Measurements from ENCODE around the gene EZR. TPM values are rescaled to one million over a fixed set of nuclear protein-coding genes. Genes with fewer than 3 reads are reported as not detected.
A peak's percentile ranks its signal among the peaks of the same experiment; 100 is the strongest.
"Not testable (repeated sequence)": the region's sequence is repeated elsewhere in the genome, so short reads cannot be mapped to it uniquely, and the experiment has no call there.

EZR gene
- total RNA-seq, 3 donors from 2014 or later: 315 to 327 (median 324) TPM

- Mint-ChIP-seq H3K9me3 (no peaks in the 10 kb centered on the region), H3K4me3 (no peak overlapping the region)
Measured at GRCh38 chr6:158834675-158835385, 15.7 kb upstream of the EZR start.

DNA sequence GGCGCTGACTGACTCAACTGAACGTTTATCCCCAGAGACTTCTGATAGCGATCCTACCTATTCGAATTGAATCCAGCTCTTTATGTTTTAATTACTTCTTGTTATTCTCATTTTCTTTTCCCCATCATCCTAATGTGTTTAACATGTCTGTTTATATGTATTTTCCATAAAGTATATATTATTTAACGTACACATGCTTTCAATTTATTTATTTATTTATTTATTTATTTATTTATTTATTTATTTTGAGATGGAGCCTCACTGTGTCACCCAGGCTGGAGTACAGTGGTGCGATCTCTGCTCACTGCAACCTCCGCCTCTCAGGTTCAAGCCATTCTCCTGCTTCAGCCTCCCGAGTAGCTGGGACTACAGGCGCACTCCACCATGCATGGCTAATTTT, 13.6 kb upstream of the EZR start:
- not testable (repeated sequence) for ATAC-seq

More at GRCh38 chr6:158834675-158835385, 15.7 kb upstream of the EZR start:
- no peak for ATAC-seq
- no peak for DNase-seq
- Mint-ChIP-seq H3K27me3 (ENCODE audit: low read depth) (peaks cover 3% of the 10 kb centered on the region), H3K36me3 (ENCODE audit: insufficient read depth) (no peaks in the 10 kb centered on the region), H3K4me1 (ENCODE audit: low read depth) (no peaks in the 10 kb centered on the region)

DNA sequence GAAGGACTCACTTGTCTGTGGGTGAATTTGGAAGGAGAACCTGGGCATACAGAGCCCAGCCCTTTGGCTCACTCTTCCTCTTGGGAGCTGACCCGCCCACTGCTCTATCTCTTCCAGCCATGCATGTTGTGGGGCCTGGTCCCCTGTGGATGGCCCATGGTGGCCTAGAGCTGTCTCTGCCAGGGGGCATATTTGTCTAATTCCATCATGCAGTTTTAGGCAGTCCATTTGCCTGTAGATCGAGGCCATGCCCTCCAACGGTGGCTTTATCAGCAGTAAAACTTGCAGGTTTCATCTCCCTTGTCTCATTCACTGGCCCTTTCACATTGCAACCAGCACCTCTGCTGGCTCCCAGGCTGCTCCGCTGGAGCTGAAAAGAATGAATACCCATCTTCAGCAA, 12.9 kb upstream of the EZR start:
- Mint-ChIP-seq H3K9me3 (no peaks in the 10 kb centered on the region), H3K27me3 (ENCODE audit: low read depth) (peaks cover 3% of the 10 kb centered on the region), H3K4me3 (no peak overlapping the region), H3K4me1 (ENCODE audit: low read depth) (peaks cover 3% of the 10 kb centered on the region), H3K36me3 (ENCODE audit: insufficient read depth) (no peaks in the 10 kb centered on the region)
- no peak for ATAC-seq
- DNase-seq: no peak

More for the DNA sequence above, 13.6 kb upstream of the EZR start:
- H3K27me3 Mint-ChIP-seq (ENCODE audit: low read depth); H3K4me3 Mint-ChIP-seq; H3K9me3 Mint-ChIP-seq; H3K36me3 Mint-ChIP-seq (ENCODE audit: insufficient read depth); H3K4me1 Mint-ChIP-seq (ENCODE audit: low read depth); DNase-seq: not testable (repeated sequence)

DNA sequence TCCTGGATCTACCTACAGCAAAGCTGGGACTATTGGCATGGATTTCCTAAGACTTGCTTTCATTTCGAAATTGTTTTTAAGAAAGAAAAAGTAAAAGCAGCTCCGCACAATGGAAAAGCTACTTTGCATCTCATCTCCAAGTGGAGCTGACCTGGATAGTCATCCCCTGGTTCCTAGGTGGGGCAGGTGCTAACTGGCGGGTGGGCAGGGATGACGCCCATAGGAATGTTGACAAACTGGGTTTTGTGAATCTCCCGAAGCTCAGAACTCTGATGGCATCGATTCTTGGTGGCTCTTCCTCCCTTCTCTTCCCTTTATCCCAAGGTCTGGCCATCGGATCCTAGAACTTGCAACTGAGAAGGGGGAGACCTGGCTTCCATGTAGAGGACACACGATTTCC, 12.4 kb upstream of the EZR start:
- Mint-ChIP-seq H3K27me3 (ENCODE audit: low read depth) (peaks cover 3% of the 10 kb centered on the region), H3K9me3 (no peaks in the 10 kb centered on the region), H3K4me3 (no peak overlapping the region), H3K4me1 (ENCODE audit: low read depth) (peaks cover 6% of the 10 kb centered on the region), H3K36me3 (ENCODE audit: insufficient read depth) (no peaks in the 10 kb centered on the region)
- ATAC-seq (no peak), DNase-seq (no peak)

DNA sequence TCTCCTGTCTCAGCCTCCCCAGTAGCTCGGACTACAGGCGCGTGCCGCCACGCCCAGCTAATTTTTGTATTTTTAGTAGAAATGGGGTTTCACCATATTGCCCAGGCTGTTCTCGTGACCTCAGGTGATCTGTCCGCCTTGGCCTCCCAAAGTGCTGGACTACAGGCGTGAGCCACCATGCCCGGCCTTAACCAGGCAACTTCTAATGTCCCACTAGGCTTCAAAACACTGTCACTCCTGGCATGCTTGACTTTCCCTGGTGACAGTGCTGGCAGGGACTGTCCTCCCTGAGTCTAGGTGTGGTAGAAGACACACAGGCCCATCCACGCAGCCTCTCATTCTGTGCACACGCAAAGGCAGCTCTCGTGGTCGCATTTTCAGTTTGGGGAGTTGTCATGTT, 11.6 kb upstream of the EZR start:
- Mint-ChIP-seq H3K9me3 (no peaks in the 10 kb centered on the region), H3K36me3 (ENCODE audit: insufficient read depth) (no peaks in the 10 kb centered on the region)

GRCh38 chr6:158828807-158829206, 9.6 kb upstream of the EZR start:
- H3K36me3 Mint-ChIP-seq (ENCODE audit: insufficient read depth): no peaks in the 10 kb centered on the region
- H3K27me3 Mint-ChIP-seq (ENCODE audit: low read depth): peaks cover 1% of the 10 kb centered on the region
- ATAC-seq (no peak), DNase-seq (no peak)
- H3K4me1 Mint-ChIP-seq (ENCODE audit: low read depth): peaks cover 8% of the 10 kb centered on the region
- no peak overlapping the region for H3K4me3 Mint-ChIP-seq
- H3K9me3 Mint-ChIP-seq: no peaks in the 10 kb centered on the region

More for the DNA sequence above, 11.6 kb upstream of the EZR start:
- no peak for DNase-seq
- Mint-ChIP-seq H3K27me3 (ENCODE audit: low read depth) (peaks cover 3% of the 10 kb centered on the region), H3K4me3 (no peak overlapping the region), H3K4me1 (ENCODE audit: low read depth) (peaks cover 8% of the 10 kb centered on the region)
- ATAC-seq: no peak

GRCh38 chr6:158826819-158827501, 7.8 kb upstream of the EZR start:
- Mint-ChIP-seq H3K36me3 (ENCODE audit: insufficient read depth) (no peaks in the 10 kb centered on the region), H3K4me3 (no peak overlapping the region), H3K4me1 (ENCODE audit: low read depth) (peaks cover 17% of the 10 kb centered on the region), H3K27me3 (ENCODE audit: low read depth) (no peaks in the 10 kb centered on the region), H3K9me3 (no peaks in the 10 kb centered on the region)
- ATAC-seq (no peak), DNase-seq (no peak)

GRCh38 chr6:158825951-158826306, 6.8 kb upstream of the EZR start:
- DNase-seq (no peak), ATAC-seq (no peak)
- Mint-ChIP-seq H3K27me3 (ENCODE audit: low read depth) (no peaks in the 10 kb centered on the region), H3K36me3 (ENCODE audit: insufficient read depth) (no peaks in the 10 kb centered on the region), H3K4me3 (no peak overlapping the region), H3K9me3 (no peaks in the 10 kb centered on the region), H3K4me1 (ENCODE audit: low read depth) (peaks cover 17% of the 10 kb centered on the region)

DNA sequence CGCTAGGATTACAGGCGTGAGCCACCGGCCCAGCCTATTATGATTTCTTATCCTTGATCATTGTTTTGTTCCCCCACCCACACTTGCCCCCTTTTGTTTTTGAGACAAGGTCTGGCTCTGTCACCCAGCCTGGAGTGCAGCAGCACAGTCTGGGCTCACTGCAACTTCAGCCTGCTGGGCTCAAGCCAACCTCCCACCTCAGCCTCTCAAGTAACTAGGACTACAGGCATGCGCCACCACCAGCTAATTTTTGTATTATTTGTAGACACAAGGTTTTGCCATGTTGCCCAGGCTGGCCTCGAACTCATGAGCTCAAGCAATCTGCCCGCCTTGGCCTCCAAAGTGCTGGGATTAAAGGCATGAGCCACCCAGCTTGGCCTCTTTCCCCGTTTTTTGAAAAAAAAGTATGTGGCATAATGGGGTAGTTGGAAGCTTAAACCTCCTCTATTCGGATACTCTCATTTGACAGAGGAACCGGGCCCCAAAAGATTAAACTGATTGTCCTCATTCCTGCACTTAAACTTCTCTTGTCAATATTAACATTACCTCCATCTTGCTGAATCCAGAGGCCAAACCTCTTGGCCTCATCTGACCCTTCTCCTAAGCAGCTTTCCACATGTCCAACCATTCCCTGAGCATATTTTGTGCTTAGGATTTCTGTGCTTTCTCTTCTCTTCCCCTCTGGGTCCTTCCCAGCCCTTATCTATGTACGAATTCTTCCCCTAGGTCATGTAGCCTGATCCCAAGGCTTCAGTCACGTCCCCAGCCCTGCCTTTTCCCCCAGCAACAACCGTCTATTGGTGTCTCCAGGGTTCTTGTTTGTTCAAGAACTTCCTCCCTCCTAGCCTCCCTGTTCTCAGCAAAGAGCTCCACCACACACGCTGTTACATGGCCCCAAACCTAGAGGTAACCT, 6.1 kb upstream of the EZR start:
- no peak for ATAC-seq
- peaks cover under 1% of the 10 kb centered on the region for H3K9me3 Mint-ChIP-seq
- no peaks in the 10 kb centered on the region for H3K36me3 Mint-ChIP-seq (ENCODE audit: insufficient read depth)
- no peaks in the 10 kb centered on the region for H3K27me3 Mint-ChIP-seq (ENCODE audit: low read depth)
- no peak for DNase-seq
- no peak overlapping the region for H3K4me3 Mint-ChIP-seq
- H3K4me1 Mint-ChIP-seq (ENCODE audit: low read depth): peaks cover 17% of the 10 kb centered on the region

DNA sequence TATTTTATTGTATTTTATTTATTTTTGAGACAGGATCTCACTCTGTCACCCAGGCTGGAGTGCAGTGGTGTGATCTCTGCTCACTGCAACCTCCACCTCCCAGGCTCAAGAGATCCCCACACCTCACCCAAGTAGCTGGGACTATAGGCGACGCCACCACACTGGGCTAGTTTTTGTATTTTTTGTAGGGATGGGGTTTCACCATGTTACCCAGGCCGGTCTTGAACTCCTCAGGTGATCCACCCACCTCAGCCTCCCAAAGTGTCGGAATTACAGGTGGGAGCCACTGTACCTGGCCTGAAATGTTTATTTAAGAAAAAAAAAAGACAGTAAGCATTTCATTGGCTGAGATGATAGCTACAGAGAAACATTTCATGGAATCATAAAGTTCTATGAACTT, 4.4 kb upstream of the EZR start:
- not testable (repeated sequence) for DNase-seq; H3K9me3 Mint-ChIP-seq; H3K4me3 Mint-ChIP-seq; ATAC-seq; H3K36me3 Mint-ChIP-seq (ENCODE audit: insufficient read depth); H3K27me3 Mint-ChIP-seq (ENCODE audit: low read depth)
- H3K4me1 Mint-ChIP-seq (ENCODE audit: low read depth): peaks cover 23% of the 10 kb centered on the region

DNA sequence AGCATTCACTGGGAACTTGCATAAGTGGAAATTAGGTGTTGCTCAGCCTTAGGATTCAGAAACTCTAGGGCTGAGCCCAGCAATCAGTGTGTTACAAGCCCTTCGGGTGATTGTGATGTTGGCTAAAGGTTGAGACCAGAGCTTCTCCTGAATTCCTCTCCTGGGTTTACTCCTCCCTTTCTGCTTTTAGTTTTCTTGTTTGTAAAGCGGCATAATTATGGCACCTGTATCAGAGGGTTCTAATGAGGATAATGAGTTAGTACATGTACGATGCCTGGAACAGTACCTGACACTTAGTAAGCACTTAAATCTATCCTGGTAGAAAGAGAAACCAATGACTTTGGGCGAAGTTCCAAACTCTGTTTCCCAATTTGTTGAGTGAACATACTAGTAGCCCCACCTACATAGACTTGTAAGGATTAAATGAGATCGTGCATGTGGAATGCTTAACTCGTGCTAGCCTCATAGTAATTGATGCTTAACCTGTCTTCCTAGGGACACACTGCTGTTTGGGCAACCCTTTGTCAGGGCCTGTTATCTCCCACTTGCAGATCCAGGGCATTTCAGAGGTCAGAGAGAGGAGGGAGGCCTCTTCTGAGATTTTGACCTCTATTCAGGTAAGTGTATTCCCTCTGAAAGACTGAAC, 932 bp upstream of the EZR start:
- peaks cover 22% of the 10 kb centered on the region for H3K36me3 Mint-ChIP-seq (ENCODE audit: insufficient read depth)
- DNase-seq (no peak), ATAC-seq (no peak)
- H3K4me1 Mint-ChIP-seq (ENCODE audit: low read depth): peaks cover 31% of the 10 kb centered on the region
- peaks cover 5% of the 10 kb centered on the region for H3K9me3 Mint-ChIP-seq
- H3K4me3 Mint-ChIP-seq: peak overlapping the region; percentile 71
- no peaks in the 10 kb centered on the region for H3K27me3 Mint-ChIP-seq (ENCODE audit: low read depth)

GRCh38 chr6:158818581-158819212, 471 bp downstream of the EZR start:
- H3K36me3 Mint-ChIP-seq (ENCODE audit: insufficient read depth): peaks cover 35% of the 10 kb centered on the region
- H3K9me3 Mint-ChIP-seq: peaks cover 5% of the 10 kb centered on the region
- peaks cover 45% of the 10 kb centered on the region for H3K4me1 Mint-ChIP-seq (ENCODE audit: low read depth)
- H3K27me3 Mint-ChIP-seq (ENCODE audit: low read depth): no peaks in the 10 kb centered on the region
- H3K4me3 Mint-ChIP-seq: peak overlapping the region; percentile 95
- ATAC-seq (peak; percentile 55 to 60), DNase-seq (peak; percentile 55)

DNA sequence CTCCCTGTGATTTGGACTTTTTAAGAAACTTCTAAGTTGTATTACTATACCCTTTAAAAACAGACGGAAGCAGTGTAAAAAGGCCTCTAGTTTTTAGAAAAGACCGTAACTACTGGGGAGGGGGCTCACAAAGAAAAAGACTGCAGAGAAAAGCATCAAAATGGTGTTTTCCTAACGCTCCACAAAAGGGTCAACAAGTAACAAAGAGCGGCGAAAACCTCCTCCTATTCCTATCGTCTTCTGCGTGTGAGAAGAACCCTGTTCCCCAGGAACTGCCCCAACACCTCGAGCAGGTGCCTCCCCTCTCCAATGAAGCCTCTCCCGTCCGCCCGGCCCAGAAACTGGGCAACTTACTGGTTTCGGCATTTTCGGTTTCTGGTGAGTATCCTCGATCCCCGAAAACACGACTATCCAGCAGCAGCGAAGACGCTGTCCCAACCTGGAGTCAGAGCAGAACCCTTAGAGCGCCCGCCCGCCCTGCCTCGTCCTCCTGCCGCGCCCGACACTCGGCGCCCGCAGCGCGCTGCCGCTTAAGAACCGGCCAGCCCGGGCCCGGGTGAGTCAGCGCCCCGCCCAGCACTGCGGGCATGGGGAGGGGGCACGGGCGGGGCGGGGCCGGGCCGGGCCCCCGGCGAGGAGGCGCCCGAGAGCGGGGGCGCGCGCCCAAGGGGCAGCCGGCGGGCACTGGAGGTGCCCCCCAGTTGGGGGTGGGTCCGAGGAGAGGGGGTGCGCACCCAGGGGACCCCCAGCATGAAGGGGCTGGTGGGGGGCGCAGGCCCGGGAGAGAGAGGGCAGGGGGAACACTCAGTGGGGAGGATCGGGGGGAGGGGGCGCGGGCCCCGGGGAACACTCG, 1.2 kb downstream of the EZR start:
- ATAC-seq: peak; percentile 68 to 73
- DNase-seq: peak; percentile 83
- no peaks in the 10 kb centered on the region for H3K27me3 Mint-ChIP-seq (ENCODE audit: low read depth)
- peaks cover 5% of the 10 kb centered on the region for H3K9me3 Mint-ChIP-seq
- H3K36me3 Mint-ChIP-seq (ENCODE audit: insufficient read depth): peaks cover 43% of the 10 kb centered on the region
- H3K4me3 Mint-ChIP-seq: peak overlapping the region; percentile 95
- H3K4me1 Mint-ChIP-seq (ENCODE audit: low read depth): peaks cover 49% of the 10 kb centered on the region

Measured in activated T-cell treated with anti-CD3 and anti-CD28 coated beads, Interleukin-2, amount 50 U/mL, for 4 hours (primary cell).